ENCODE results near the gene PLCG2.

PLCG2 gene

DNA sequence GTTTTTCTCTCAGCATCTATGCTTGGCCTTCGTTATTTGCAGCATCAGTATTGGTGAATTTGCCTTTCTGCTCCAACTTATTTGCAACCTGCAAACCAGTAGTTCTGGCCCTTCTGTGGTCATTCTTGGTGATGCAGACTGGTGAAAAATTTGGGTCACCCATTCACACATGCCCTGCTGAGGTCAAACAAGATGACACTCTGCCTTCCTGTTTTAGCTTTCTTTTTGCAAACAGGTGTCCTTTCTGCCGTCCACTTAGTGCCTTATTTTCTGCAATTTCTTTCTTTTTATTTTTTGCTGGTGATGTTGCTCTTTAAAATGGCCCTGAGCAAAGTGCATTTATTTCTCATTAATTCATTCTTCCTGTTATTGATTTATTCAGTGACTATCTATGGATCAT, 31.3 kb downstream of the PLCG2 start:
- H3K4me3 Mint-ChIP-seq, result no peak overlapping the region
- H3K9me3 Mint-ChIP-seq, result peaks cover 5% of the 10 kb centered on the region
- no peaks in the 10 kb centered on the region for H3K27me3 Mint-ChIP-seq (ENCODE audit: low read depth)
- H3K27ac Mint-ChIP-seq, result no peak overlapping the region
- peaks cover 29% of the 10 kb centered on the region for H3K4me1 Mint-ChIP-seq (ENCODE audit: low read depth)
- H3K36me3 Mint-ChIP-seq (ENCODE audit: low read depth), result no peaks in the 10 kb centered on the region

DNA sequence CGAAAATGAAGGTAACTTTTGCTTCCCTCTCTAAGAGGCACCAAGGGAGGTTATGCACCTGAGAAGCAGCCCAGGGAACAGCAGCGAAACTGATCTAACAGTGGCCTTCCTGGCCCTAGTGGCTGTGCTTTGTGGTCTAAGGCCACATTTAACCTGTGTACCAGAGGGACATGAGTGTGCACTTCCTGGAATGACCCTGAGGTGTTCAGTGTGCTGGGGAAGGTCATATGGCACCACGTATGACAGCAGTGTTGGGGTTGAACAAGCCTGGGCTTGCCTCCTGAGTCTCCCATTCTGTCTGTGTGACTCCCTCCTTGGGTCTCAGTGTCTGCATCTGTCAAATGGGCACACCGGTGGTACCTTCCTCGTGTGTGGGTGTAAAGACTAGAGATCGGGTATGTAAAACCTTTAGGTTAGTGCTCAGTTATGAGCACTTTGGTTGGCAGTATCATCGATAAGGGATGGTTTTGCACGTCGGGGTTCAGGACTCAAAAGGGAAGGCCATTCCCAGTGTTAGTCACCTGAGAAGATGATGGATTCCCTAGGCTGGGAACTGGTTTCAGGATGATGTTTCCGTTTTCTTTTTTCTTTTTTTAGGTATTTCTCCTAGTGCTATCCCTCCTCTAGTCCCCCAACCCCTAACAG, 31.9 kb downstream of the PLCG2 start:
- peaks cover 29% of the 10 kb centered on the region for H3K4me1 Mint-ChIP-seq (ENCODE audit: low read depth)
- H3K36me3 Mint-ChIP-seq (ENCODE audit: low read depth), result no peaks in the 10 kb centered on the region
- H3K27ac Mint-ChIP-seq, result no peak overlapping the region
- peaks cover 5% of the 10 kb centered on the region for H3K9me3 Mint-ChIP-seq
- no peaks in the 10 kb centered on the region for H3K27me3 Mint-ChIP-seq (ENCODE audit: low read depth)
- no peak overlapping the region for H3K4me3 Mint-ChIP-seq

DNA sequence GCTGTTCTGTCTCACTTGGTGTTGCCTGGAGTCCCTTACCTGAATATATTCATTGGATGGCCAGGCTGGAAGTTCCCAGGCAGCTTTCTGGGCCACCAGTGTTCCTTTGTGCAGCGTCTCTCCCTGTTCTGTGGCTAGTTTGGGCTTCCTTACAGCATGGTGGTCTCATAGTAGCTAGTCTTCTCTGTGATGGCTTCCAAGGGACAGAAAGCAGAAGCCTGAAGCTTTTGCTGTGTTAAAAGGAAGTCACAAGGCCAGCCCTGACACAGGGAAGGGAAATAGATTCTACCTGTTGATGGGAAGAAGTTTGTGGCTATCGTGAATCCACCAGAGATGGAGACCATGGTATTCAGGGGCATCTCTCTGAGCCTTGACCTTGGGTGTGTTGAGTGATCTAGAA, 34.6 kb downstream of the PLCG2 start:
- Mint-ChIP-seq H3K4me3 (no peak overlapping the region), H3K4me1 (ENCODE audit: low read depth) (peaks cover 29% of the 10 kb centered on the region), H3K36me3 (ENCODE audit: low read depth) (no peaks in the 10 kb centered on the region), H3K27me3 (ENCODE audit: low read depth) (no peaks in the 10 kb centered on the region), H3K27ac (no peak overlapping the region), H3K9me3 (peaks cover 9% of the 10 kb centered on the region)

DNA sequence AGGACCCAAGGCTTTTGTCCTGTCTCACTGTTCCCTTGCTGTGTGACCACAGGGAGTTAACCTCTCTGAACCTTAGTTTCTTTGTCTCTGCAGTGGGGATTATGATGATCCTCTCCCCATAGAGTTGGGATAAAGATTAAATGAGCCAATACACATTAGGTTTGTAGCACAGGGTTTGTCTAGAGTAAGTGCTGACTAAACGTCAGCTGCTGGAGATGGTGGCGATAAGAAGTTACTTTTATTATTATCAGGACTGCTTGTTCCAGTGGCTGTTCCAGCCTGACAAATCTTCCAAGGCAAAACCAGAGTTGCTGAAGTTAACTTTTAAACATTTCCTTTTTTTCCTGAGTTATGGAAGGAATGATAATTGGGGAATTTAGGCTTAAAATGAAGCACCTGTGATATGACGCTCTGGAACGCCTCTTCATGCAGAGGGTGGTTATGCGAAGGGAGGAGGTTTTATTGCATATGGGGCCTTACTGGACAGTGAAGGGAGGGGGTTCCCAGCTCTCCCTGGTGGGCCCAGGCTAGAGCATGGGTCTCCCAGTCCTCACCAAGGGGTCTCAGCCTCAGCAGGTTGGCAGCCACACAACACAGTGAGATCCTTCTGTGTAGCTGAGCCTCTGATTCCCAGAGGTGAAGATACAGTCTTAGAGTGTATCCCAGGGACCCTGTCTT, 35.8 kb downstream of the PLCG2 start:
- Mint-ChIP-seq H3K27me3 (ENCODE audit: low read depth) (no peaks in the 10 kb centered on the region), H3K4me1 (ENCODE audit: low read depth) (peaks cover 20% of the 10 kb centered on the region), H3K4me3 (no peak overlapping the region), H3K27ac (no peak overlapping the region), H3K36me3 (ENCODE audit: low read depth) (no peaks in the 10 kb centered on the region), H3K9me3 (peaks cover 9% of the 10 kb centered on the region)

DNA sequence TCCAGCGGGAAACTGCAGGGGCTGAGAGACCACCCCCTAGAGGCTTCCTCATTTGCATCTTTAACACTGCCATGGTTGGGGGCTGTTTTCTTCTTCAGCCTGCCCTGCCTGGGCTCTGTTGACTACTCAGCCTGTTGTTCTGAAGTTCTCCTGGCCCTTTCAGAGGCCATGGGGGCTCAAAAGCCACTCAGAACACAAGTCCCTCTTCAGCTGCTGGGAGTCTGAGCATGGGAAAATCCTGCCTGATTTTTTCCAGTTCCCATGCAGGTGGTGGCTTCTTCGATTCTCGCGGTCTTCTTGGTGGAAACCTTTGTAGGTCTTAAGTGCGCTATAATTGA, 36.3 kb downstream of the PLCG2 start:
- Mint-ChIP-seq H3K27me3 (ENCODE audit: low read depth) (no peaks in the 10 kb centered on the region), H3K4me1 (ENCODE audit: low read depth) (peaks cover 16% of the 10 kb centered on the region), H3K27ac (no peak overlapping the region), H3K36me3 (ENCODE audit: low read depth) (no peaks in the 10 kb centered on the region), H3K9me3 (peaks cover 9% of the 10 kb centered on the region), H3K4me3 (no peak overlapping the region)

GRCh38 chr16:81816351-81816750, 37.3 kb downstream of the PLCG2 start:
- Mint-ChIP-seq H3K4me3 (no peak overlapping the region), H3K36me3 (ENCODE audit: low read depth) (no peaks in the 10 kb centered on the region), H3K9me3 (peaks cover 9% of the 10 kb centered on the region), H3K27me3 (ENCODE audit: low read depth) (no peaks in the 10 kb centered on the region), H3K27ac (no peak overlapping the region), H3K4me1 (ENCODE audit: low read depth) (peaks cover 11% of the 10 kb centered on the region)

DNA sequence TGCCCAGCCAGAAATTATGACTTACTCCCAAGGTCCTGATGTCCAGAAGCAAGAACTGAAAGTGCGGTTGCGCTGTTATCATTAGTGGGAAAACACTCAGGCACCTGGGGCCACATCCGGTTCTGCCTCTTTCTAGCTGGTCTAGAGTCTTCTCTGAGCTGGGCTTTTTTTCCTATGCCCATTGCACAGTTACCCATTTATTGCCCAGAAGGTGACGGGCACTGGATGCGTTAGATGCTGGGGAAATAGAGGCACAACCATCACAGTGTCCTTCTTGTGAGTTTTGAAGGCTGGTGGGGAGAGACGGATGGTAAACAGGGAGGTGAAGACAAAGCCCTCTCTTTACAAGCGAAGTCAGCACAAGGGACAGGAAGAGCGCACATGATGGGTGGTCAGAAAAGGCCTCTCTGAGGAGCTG, 37.7 kb downstream of the PLCG2 start:
- H3K4me1 Mint-ChIP-seq (ENCODE audit: low read depth), result peaks cover 8% of the 10 kb centered on the region
- no peak overlapping the region for H3K27ac Mint-ChIP-seq
- H3K27me3 Mint-ChIP-seq (ENCODE audit: low read depth), result no peaks in the 10 kb centered on the region
- no peak overlapping the region for H3K4me3 Mint-ChIP-seq
- peaks cover 9% of the 10 kb centered on the region for H3K9me3 Mint-ChIP-seq
- no peaks in the 10 kb centered on the region for H3K36me3 Mint-ChIP-seq (ENCODE audit: low read depth)

DNA sequence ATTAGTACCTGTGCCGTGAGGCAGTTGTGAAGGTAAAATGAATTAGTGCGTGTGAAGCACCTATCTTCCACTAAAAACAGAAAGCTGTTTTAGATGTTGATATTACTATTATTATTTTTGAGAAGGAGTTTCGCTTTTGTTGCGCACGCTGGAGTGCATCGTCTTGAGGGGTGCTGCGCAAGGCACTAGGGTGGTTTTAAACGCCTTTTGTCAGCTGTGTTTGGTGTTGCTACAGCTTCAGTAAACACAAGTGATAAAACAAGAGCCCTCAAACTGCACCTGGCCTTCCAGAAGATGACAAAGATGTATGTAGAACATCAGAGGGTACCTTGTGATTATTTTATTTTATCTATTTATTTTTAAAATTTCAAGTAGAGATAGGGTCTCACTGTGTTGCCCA, 38.2 kb downstream of the PLCG2 start:
- no peak overlapping the region for H3K27ac Mint-ChIP-seq
- no peaks in the 10 kb centered on the region for H3K36me3 Mint-ChIP-seq (ENCODE audit: low read depth)
- H3K4me1 Mint-ChIP-seq (ENCODE audit: low read depth), result peaks cover 8% of the 10 kb centered on the region
- no peak overlapping the region for H3K4me3 Mint-ChIP-seq
- H3K9me3 Mint-ChIP-seq, result peaks cover 9% of the 10 kb centered on the region
- no peaks in the 10 kb centered on the region for H3K27me3 Mint-ChIP-seq (ENCODE audit: low read depth)

DNA sequence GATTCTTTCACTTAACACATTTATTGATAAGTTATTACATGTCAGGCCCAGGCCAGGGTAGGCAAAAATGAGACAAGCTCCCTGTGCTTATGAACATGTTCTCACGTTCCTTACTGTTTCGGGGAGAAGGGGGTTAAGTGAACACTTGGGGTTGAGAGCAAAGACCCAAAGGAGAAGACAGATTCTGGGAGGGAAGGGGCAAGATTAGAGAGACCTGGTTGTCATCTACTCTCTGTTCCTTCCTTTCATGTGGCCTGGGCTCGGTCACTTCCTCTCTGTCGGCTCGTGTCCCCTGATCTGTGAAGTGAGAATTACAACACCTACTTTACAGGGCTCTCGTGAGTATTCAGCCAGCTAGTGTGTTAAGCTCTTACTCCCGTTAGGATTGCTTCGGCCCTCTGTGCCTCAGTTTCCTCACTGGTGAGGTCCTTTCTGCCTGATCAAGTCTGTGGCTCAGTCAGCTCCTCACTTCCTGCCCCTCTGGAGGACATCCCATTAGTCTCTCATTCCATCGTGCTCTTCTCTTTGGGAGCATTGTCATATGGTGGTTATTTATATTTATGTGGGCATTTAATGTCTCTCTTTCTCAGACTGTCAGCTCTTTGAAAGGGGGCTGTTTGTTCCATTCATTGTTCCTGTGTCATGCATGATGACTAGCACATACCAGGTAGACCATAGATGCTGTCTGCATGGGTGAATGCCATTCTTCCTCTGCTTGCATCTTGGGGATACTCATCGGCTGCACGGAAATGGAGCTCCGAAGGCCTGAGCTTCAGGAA, 38.9 kb downstream of the PLCG2 start:
- Mint-ChIP-seq H3K4me3 (no peak overlapping the region), H3K4me1 (ENCODE audit: low read depth) (peaks cover 8% of the 10 kb centered on the region), H3K9me3 (peaks cover 4% of the 10 kb centered on the region), H3K27ac (peak overlapping the region; percentile 15), H3K36me3 (ENCODE audit: low read depth) (no peaks in the 10 kb centered on the region), H3K27me3 (ENCODE audit: low read depth) (no peaks in the 10 kb centered on the region)

GRCh38 chr16:81818568-81818896, 39.4 kb downstream of the PLCG2 start:
- H3K27ac Mint-ChIP-seq, result no peak overlapping the region
- H3K9me3 Mint-ChIP-seq, result peaks cover 4% of the 10 kb centered on the region
- no peak overlapping the region for H3K4me3 Mint-ChIP-seq
- H3K27me3 Mint-ChIP-seq (ENCODE audit: low read depth), result no peaks in the 10 kb centered on the region
- H3K36me3 Mint-ChIP-seq (ENCODE audit: low read depth), result no peaks in the 10 kb centered on the region
- H3K4me1 Mint-ChIP-seq (ENCODE audit: low read depth), result peaks cover 13% of the 10 kb centered on the region

DNA sequence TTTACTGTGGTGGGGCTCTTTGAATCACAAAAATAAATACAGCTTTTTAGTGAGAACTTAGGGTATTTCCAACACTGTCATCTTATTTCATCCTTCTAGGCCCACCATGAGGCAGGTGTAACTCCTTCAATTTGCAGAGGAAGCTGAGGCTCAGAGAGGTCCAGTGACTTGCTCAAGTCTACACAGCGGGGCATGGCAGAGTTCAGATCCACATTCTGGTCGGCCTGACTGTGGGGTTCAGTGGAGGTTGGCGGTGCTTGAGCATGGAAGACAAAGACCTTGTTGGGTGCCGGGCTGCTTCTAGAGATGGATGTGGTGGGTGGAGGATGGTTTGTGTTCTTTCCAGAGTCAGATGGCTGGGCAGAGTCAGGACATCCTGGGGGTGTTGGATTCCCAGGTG, 39.8 kb downstream of the PLCG2 start:
- peaks cover 4% of the 10 kb centered on the region for H3K9me3 Mint-ChIP-seq
- no peaks in the 10 kb centered on the region for H3K36me3 Mint-ChIP-seq (ENCODE audit: low read depth)
- peaks cover 2% of the 10 kb centered on the region for H3K27me3 Mint-ChIP-seq (ENCODE audit: low read depth)
- H3K4me3 Mint-ChIP-seq, result no peak overlapping the region
- H3K4me1 Mint-ChIP-seq (ENCODE audit: low read depth), result peaks cover 15% of the 10 kb centered on the region
- no peak overlapping the region for H3K27ac Mint-ChIP-seq

- Mint-ChIP-seq H3K9me3 (peaks cover 4% of the 10 kb centered on the region), H3K27ac (no peak overlapping the region), H3K36me3 (ENCODE audit: low read depth) (no peaks in the 10 kb centered on the region), H3K27me3 (ENCODE audit: low read depth) (peaks cover 4% of the 10 kb centered on the region), H3K4me3 (no peak overlapping the region), H3K4me1 (ENCODE audit: low read depth) (peaks cover 15% of the 10 kb centered on the region)
Observed at GRCh38 chr16:81821436-81822128, 42.5 kb downstream of the PLCG2 start.

GRCh38 chr16:81823111-81823510, 44.0 kb downstream of the PLCG2 start:
- H3K27me3 Mint-ChIP-seq (ENCODE audit: low read depth), result peaks cover 4% of the 10 kb centered on the region
- H3K9me3 Mint-ChIP-seq, result peaks cover 1% of the 10 kb centered on the region
- H3K36me3 Mint-ChIP-seq (ENCODE audit: low read depth), result no peaks in the 10 kb centered on the region
- peaks cover 10% of the 10 kb centered on the region for H3K4me1 Mint-ChIP-seq (ENCODE audit: low read depth)
- H3K27ac Mint-ChIP-seq, result no peak overlapping the region
- no peak overlapping the region for H3K4me3 Mint-ChIP-seq

DNA sequence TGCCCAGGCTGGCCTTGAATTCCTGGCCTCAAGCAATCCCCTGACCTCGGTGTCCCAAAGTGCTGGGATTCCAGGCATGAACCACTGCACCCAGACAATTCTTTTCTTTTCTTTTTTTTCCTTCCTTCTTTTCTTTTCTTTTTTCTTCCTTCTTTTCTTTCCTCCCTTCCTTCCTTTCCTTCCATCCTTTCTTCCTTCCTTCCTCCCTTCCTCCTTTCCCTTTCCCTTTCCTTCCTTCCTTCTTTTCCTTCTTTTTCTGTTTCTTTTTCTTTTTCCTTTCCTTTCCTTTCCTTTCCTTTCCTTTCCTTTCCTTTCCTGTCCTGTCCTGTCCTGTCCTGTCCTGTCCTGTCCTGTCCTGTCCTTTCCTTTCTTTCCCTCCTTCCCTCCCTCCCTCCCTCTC, 44.6 kb downstream of the PLCG2 start:
- Mint-ChIP-seq H3K27ac (no peak overlapping the region), H3K4me1 (ENCODE audit: low read depth) (peaks cover 7% of the 10 kb centered on the region), H3K27me3 (ENCODE audit: low read depth) (peaks cover 4% of the 10 kb centered on the region), H3K36me3 (ENCODE audit: low read depth) (no peaks in the 10 kb centered on the region), H3K4me3 (no peak overlapping the region), H3K9me3 (no peaks in the 10 kb centered on the region)

- peaks cover 4% of the 10 kb centered on the region for H3K27me3 Mint-ChIP-seq (ENCODE audit: low read depth)
- no peak overlapping the region for H3K27ac Mint-ChIP-seq
- H3K4me1 Mint-ChIP-seq (ENCODE audit: low read depth), result peaks cover 14% of the 10 kb centered on the region
- no peaks in the 10 kb centered on the region for H3K9me3 Mint-ChIP-seq
- H3K36me3 Mint-ChIP-seq (ENCODE audit: low read depth), result no peaks in the 10 kb centered on the region
- H3K4me3 Mint-ChIP-seq, result no peak overlapping the region
Observed at GRCh38 chr16:81826523-81826922, 47.4 kb downstream of the PLCG2 start.
